Right cardiac atrium (tissue), 5 donors: ENCODE measurements around the gene UGT2A3. TPM values are rescaled to one million over a fixed set of nuclear protein-coding genes. Genes with fewer than 3 reads are reported as not detected.

ENCODE experiments used
- ATAC-seq, 2 donors: fragments of 200-7000 bp; cut with Tn5 transposase; one replicate each; pipeline versions ENCODE4 v1.8.0 to v1.9.1; 2020; ENCODE audit warnings: moderate library complexity in 2 of 2, mild to moderate bottlenecking in 1 of 2
- DNase-seq, 3 donors: peaks; one replicate each; pipeline ENCODE4 v3.0.0-alpha.2; 2020
- H3K27ac ChIP-seq: one replicate; pipeline ENCODE4 v1.5.1; 2013; ENCODE audit warnings: mild to moderate bottlenecking, low read length, control low read depth, moderate library complexity
- H3K27me3 ChIP-seq: one replicate; pipeline ENCODE4 v1.6.1; 2013; ENCODE audit not compliant: control insufficient read depth, insufficient read depth
- H3K4me1 ChIP-seq: one replicate; pipeline ENCODE4 v1.6.1; 2013; ENCODE audit warnings: low read length; ENCODE audit not compliant: control insufficient read depth, insufficient read depth
- H3K4me3 ChIP-seq: one replicate; pipeline ENCODE4 v1.5.1; 2013; ENCODE audit warnings: low read length, control low read depth
- H3K9me3 ChIP-seq: one replicate; pipeline ENCODE4 v1.6.1; 2013; ENCODE audit warnings: low read length; ENCODE audit not compliant: control insufficient read depth
- WGBS: extraction: QIAGEN DNeasy Blood & Tissue Kit; methylation state at CpG from one replicate; pipeline ENCODE4 v1.1.7; 2013; 5-methylcytosine and 5-hydroxymethylcytosine counted together
- intact Hi-C, 4 donors: fragments of 100-400 bp; cut with DNase I; formaldehyde crosslinking; loops; one replicate each; pipeline versions ENCODE4 v1.11.0 to v1.14.0; 2022 to 2023
- polyA plus RNA-seq: library from polyadenylated mRNA; stranded (reverse); fragments of 200-250 nt; gene quantifications from one replicate; pipeline ENCODE4 v1.2.3, GENCODE V29; 2013
- total RNA-seq, 4 donors: library from RNA; stranded (reverse); fragmentation: NEBNext Ultra II Directional; extraction: Animal tissue kit (Norgen Biotek cat#: 25700); gene quantifications; one replicate each; pipeline ENCODE4 v1.2.1, GENCODE V29; 2021
- donor health status: healthy with polysubstance abuse.
- donor health status: DM: no; HTN: yes; CAD: no.
- donor health status: DM: no; HTN: no; CAD: no.
- donor health status: DM: no; HTN: yes; CAD: no; lungs with severe emphysema.
- donor health status: DM: yes; HTN: yes; CAD: no.

UGT2A3 gene
- total and polyA plus RNA-seq, 5 donors: not detected

GRCh38 chr4:68909385-68909784 is 42.2 kb downstream of the UGT2A3 start:
- H3K9me3 ChIP-seq: no peaks in the 10 kb centered on the region
- DNase-seq (no peak), ATAC-seq (no peak)
- WGBS: 66% methylated on average over 2 of the region's 2 CpGs
- H3K4me3 ChIP-seq: no peak overlapping the region
- H3K27me3 ChIP-seq: no peaks in the 10 kb centered on the region
- no peak overlapping the region for H3K27ac ChIP-seq
- H3K4me1 ChIP-seq: no peaks in the 10 kb centered on the region
- intact Hi-C loops: no loop called here

- Histone ChIP-seq H3K27me3 (no peaks in the 10 kb centered on the region), H3K4me1 (no peaks in the 10 kb centered on the region), H3K9me3 (no peaks in the 10 kb centered on the region), H3K27ac (no peak overlapping the region), H3K4me3 (no peak overlapping the region)
- ATAC-seq (no peak), DNase-seq (no peak)
- WGBS: 63% methylated on average over 3 of the region's 3 CpGs
- intact Hi-C loops: no loop called here
Measured at GRCh38 chr4:68907788-68908700, 43.6 kb downstream of the UGT2A3 start.

GRCh38 chr4:68907245-68907644 is 44.4 kb downstream of the UGT2A3 start:
- Histone ChIP-seq H3K9me3 (no peaks in the 10 kb centered on the region), H3K27ac (no peak overlapping the region), H3K27me3 (no peaks in the 10 kb centered on the region), H3K4me3 (no peak overlapping the region), H3K4me1 (no peaks in the 10 kb centered on the region)
- ATAC-seq (no peak), DNase-seq (no peak)
- intact Hi-C loops: no loop called here
- 55% methylated on average over 3 of the region's 3 CpGs for WGBS

- ATAC-seq (no peak), DNase-seq (peak in 2 of 3 donors; percentile 19 to 23)
- Histone ChIP-seq H3K4me3 (no peak overlapping the region), H3K27me3 (no peaks in the 10 kb centered on the region), H3K9me3 (no peaks in the 10 kb centered on the region), H3K27ac (no peak overlapping the region), H3K4me1 (no peaks in the 10 kb centered on the region)
- intact Hi-C loops: no loop called here
- WGBS: 71% methylated on average over 10 of the region's 10 CpGs
Measured at GRCh38 chr4:68906780-68907137, 44.8 kb downstream of the UGT2A3 start.

- DNase-seq (peak in 2 of 3 donors; percentile 9 to 33), ATAC-seq (peak; percentile 57 to 79)
- intact Hi-C loops: no loop called here
- Histone ChIP-seq H3K4me1 (no peaks in the 10 kb centered on the region), H3K27me3 (no peaks in the 10 kb centered on the region), H3K9me3 (no peaks in the 10 kb centered on the region), H3K27ac (no peak overlapping the region), H3K4me3 (peak overlapping the region; percentile 26)
- WGBS: 46% methylated on average over 16 of the region's 16 CpGs
Measured at GRCh38 chr4:68905939-68906779, 45.4 kb downstream of the UGT2A3 start.

- H3K4me3 ChIP-seq: no peak overlapping the region
- H3K27ac ChIP-seq: no peak overlapping the region
- H3K9me3 ChIP-seq: no peaks in the 10 kb centered on the region
- no peaks in the 10 kb centered on the region for H3K4me1 ChIP-seq
- DNase-seq (no peak), ATAC-seq (no peak)
- WGBS: 74% methylated on average over 2 of the region's 2 CpGs
- H3K27me3 ChIP-seq: no peaks in the 10 kb centered on the region
- intact Hi-C loops: no loop called here
Measured at GRCh38 chr4:68905598-68905938, 46.0 kb downstream of the UGT2A3 start.

- intact Hi-C loops: no loop called here
- Histone ChIP-seq H3K27ac (no peak overlapping the region), H3K4me1 (no peaks in the 10 kb centered on the region), H3K9me3 (no peaks in the 10 kb centered on the region), H3K27me3 (no peaks in the 10 kb centered on the region), H3K4me3 (no peak overlapping the region)
- DNase-seq: no peak
- WGBS: 60% methylated on average over 6 of the region's 6 CpGs
- ATAC-seq: peak in 1 of 2 donors; percentile 12
Measured at GRCh38 chr4:68904786-68905185, 46.8 kb downstream of the UGT2A3 start.

- Histone ChIP-seq H3K9me3 (no peaks in the 10 kb centered on the region), H3K4me3 (no peak overlapping the region), H3K4me1 (no peaks in the 10 kb centered on the region), H3K27me3 (no peaks in the 10 kb centered on the region), H3K27ac (no peak overlapping the region)
- intact Hi-C loops: no loop called here
- ATAC-seq (no peak), DNase-seq (no peak)
- WGBS: 48% methylated on average over 1 of the region's 1 CpG
Measured at GRCh38 chr4:68896749-68897148, 54.9 kb downstream of the UGT2A3 start.

GRCh38 chr4:68895561-68896198 is 55.9 kb downstream of the UGT2A3 start:
- H3K9me3 ChIP-seq: no peaks in the 10 kb centered on the region
- intact Hi-C loops: no loop called here
- no peaks in the 10 kb centered on the region for H3K4me1 ChIP-seq
- H3K27ac ChIP-seq: no peak overlapping the region
- no peak for DNase-seq
- no peaks in the 10 kb centered on the region for H3K27me3 ChIP-seq
- no peak overlapping the region for H3K4me3 ChIP-seq
- no peak for ATAC-seq
- WGBS: 33% methylated on average over 5 of the region's 5 CpGs

GRCh38 chr4:68892861-68893260 is 58.7 kb downstream of the UGT2A3 start:
- ATAC-seq: no peak
- no peaks in the 10 kb centered on the region for H3K4me1 ChIP-seq
- intact Hi-C loops: no loop called here
- no peak overlapping the region for H3K27ac ChIP-seq
- WGBS: 73% methylated on average over 1 of the region's 1 CpG
- DNase-seq: no peak
- H3K9me3 ChIP-seq: no peaks in the 10 kb centered on the region
- no peaks in the 10 kb centered on the region for H3K27me3 ChIP-seq
- no peak overlapping the region for H3K4me3 ChIP-seq

GRCh38 chr4:68891678-68892077 is 59.9 kb downstream of the UGT2A3 start:
- no peak for DNase-seq
- H3K9me3 ChIP-seq: no peaks in the 10 kb centered on the region
- intact Hi-C loops: no loop called here
- H3K27ac ChIP-seq: no peak overlapping the region
- H3K4me3 ChIP-seq: no peak overlapping the region
- H3K27me3 ChIP-seq: no peaks in the 10 kb centered on the region
- ATAC-seq: no peak
- H3K4me1 ChIP-seq: no peaks in the 10 kb centered on the region
- 89% methylated on average over 3 of the region's 3 CpGs for WGBS
